Panc1 (cell line): ENCODE results near the gene HTR3B. TPM values are rescaled to one million over a fixed set of nuclear protein-coding genes. Genes with fewer than 3 reads are reported as not detected.

Experiments used
- ATAC-seq: fragments of 200-7000 bp; cut with Tn5 transposase; 2 replicates; pipeline ENCODE4 v1.9.1; 2020; ENCODE audit warnings: mild to moderate bottlenecking, moderate library complexity
- BruUV-seq: library from RNA; stranded (reverse); fragments of 400-500 nt; replicated peaks from 2 replicates; lab custom pipeline; 2021; lab: Mats Ljungman, UMichigan
- CTCF ChIA-PET: fragments of 300-600 bp; sonication (Branson Sonifier 250); formaldehyde crosslinking; loops from one replicate; lab custom pipeline; 2022; ENCODE audit warnings: antibody characterized with exemption; lab: Charles Lee
- POLR2A ChIA-PET: fragments of 300-600 bp; sonication (Branson Sonifier 250); formaldehyde crosslinking; loops from one replicate; lab custom pipeline; 2022; ENCODE audit warnings: antibody characterized with exemption; lab: Charles Lee
- DNase-seq: peaks from one replicate; pipeline ENCODE4 v3.0.0-alpha.2; 2010; ENCODE audit warnings: low read depth, low spot score
- H3K27ac ChIP-seq: 2 replicates; pipeline ENCODE4 v1.5.1; 2011; ENCODE audit warnings: mild to moderate bottlenecking, low read length, inconsistent platforms
- H3K27me3 ChIP-seq: fragments of 200-500 bp; sonication (Bioruptor generic); 2 replicates; pipeline ENCODE4 v1.6.0; 2014; ENCODE audit warnings: low read length, inconsistent platforms; ENCODE audit not compliant: control insufficient read depth, insufficient read depth
- H3K36me3 ChIP-seq: fragments of 200-500 bp; sonication (Bioruptor generic); 2 replicates; pipeline ENCODE4 v1.5.1; 2014; ENCODE audit warnings: inconsistent platforms, mild to moderate bottlenecking, low read length, moderate library complexity; ENCODE audit not compliant: control insufficient read depth, insufficient read depth
- H3K4me1 ChIP-seq: 2 replicates; pipeline ENCODE4 v1.5.1; 2011; ENCODE audit warnings: inconsistent platforms, mild to moderate bottlenecking, low read length, moderate library complexity; ENCODE audit not compliant: control insufficient read depth, insufficient read depth
- H3K4me3 ChIP-seq, 2 experiments: 2 replicates each; pipeline ENCODE4 v1.5.1; 2011 to 2012; ENCODE audit warnings: low read depth in 2 of 2, low read length in 2 of 2, mild to moderate bottlenecking in 2 of 2, inconsistent platforms in 1 of 2, moderate library complexity in 1 of 2
- H3K9me3 ChIP-seq: fragments of 200-500 bp; sonication (Bioruptor generic); 2 replicates; pipeline ENCODE4 v1.5.1; 2014; ENCODE audit warnings: low read depth, mild to moderate bottlenecking, inconsistent platforms, low read length, moderate library complexity; ENCODE audit not compliant: control insufficient read depth, insufficient read depth
- POLR2AphosphoS5 ChIP-seq: IDR thresholded peaks from 2 replicates; pipeline ENCODE4 v1.6.1; 2012; ENCODE audit warnings: mild to moderate bottlenecking, low read depth, low read length, moderate library complexity
- SIN3A ChIP-seq: IDR thresholded peaks from 2 replicates; pipeline ENCODE4 v1.6.1; 2012; ENCODE audit warnings: low read depth, mild to moderate bottlenecking, low read length, moderate library complexity, borderline replicate concordance; ENCODE audit not compliant: insufficient read depth
- TCF7L2 ChIP-seq: IDR thresholded peaks from 2 replicates; pipeline ENCODE4 v1.6.1; 2011; ENCODE audit warnings: mild to moderate bottlenecking, low read depth, low read length, inconsistent platforms
- in situ Hi-C: cut with HindIII; loops from 2 replicates; pipeline ENCODE4 v1.10.0; 2016; ENCODE audit warnings: low sequenced_read_pairs, low pct_unique_long_range_greater_than_20kb
- intact Hi-C: fragments of 100-400 bp; cut with micrococcal nuclease; formaldehyde crosslinking; loops from one replicate; pipeline ENCODE4 v1.10.0; 2022; ENCODE audit not compliant: unreplicated experiment
- total RNA-seq: library from RNA; stranded (reverse); gene quantifications from one replicate; pipeline ENCODE4 v1.2.1, GENCODE V29; 2021; ENCODE audit not compliant: unreplicated experiment
- TF ChIP-seq, protein P1 (sequence below): fragments of 450-650 bp; IDR thresholded peaks from 2 replicates; pipeline ENCODE4 v1.5.1; 2017; ENCODE audit warnings: mild to moderate bottlenecking
- TF ChIP-seq, protein P2 (sequence below), 2 experiments: IDR thresholded peaks; 2 replicates each; pipeline ENCODE4 v1.6.1; 2011 to 2012; ENCODE audit warnings: low read depth in 2 of 2, control low read depth in 1 of 2, low read length in 1 of 2, mild to moderate bottlenecking in 1 of 2, moderate library complexity in 1 of 2; ENCODE audit not compliant: insufficient read depth in 1 of 2

HTR3B gene
- total RNA-seq, 1 experiment from 2014 or later: not detected

DNA sequence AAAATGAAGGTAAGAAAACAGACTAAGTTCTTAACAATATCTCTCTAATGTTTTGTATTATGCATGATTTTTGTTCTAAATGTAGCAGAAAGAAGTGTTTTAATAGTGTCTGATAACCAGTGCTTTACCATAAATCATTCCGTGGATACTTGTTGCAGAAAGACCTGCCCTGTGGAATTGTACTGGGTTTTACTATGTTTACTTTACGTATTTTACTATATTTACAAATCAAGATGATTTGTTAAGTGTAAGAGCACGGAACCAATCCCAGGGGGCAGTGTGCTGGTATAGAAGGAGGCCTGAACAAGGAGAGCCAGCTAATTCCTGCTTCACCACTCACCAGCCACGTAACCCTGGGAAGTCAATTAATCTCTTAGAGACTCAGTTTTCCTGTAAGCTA is 1.4 kb downstream of the HTR3B start:
- H3K27me3 ChIP-seq: peaks cover 32% of the 10 kb centered on the region

DNA sequence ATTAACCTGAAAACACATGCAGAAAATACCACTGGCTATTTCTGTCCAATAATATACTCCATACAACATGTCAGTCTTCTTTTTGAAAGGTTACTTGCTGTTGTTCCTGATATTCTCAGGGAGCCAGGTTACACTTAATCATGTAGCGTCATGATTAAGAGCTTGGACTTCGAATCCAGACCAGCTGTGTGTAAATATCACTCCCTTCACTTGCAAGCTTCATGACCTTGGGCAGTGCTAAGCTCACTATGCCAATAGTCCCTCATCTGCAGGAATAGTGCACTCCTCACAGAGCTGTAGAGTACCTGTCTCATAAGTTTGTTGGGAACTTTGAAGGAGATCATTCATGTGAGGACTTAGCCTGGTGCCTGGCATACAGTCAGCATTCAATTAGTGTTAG is 1.9 kb downstream of the HTR3B start:
- ChIA-PET POLR2A (no interaction called here), CTCF (no interaction called here)
- BruUV-seq: no TSS peak
- Histone ChIP-seq H3K4me1 (peaks cover 10% of the 10 kb centered on the region), H3K36me3 (no peaks in the 10 kb centered on the region), H3K27ac (no peak overlapping the region), H3K27me3 (peaks cover 32% of the 10 kb centered on the region), H3K9me3 (no peaks in the 10 kb centered on the region), H3K4me3 (no peak overlapping the region)
- in situ Hi-C loops: no loop called here
- peak; percentile 62; the same call in 1 of the 2 replicates for ATAC-seq
- intact Hi-C loops: no loop called here
- no peak for DNase-seq
- TF ChIP-seq TCF7L2 (no peak), SIN3A (no peak), POLR2AphosphoS5 (no peak)
- TF ChIP-seq, protein P1, sequence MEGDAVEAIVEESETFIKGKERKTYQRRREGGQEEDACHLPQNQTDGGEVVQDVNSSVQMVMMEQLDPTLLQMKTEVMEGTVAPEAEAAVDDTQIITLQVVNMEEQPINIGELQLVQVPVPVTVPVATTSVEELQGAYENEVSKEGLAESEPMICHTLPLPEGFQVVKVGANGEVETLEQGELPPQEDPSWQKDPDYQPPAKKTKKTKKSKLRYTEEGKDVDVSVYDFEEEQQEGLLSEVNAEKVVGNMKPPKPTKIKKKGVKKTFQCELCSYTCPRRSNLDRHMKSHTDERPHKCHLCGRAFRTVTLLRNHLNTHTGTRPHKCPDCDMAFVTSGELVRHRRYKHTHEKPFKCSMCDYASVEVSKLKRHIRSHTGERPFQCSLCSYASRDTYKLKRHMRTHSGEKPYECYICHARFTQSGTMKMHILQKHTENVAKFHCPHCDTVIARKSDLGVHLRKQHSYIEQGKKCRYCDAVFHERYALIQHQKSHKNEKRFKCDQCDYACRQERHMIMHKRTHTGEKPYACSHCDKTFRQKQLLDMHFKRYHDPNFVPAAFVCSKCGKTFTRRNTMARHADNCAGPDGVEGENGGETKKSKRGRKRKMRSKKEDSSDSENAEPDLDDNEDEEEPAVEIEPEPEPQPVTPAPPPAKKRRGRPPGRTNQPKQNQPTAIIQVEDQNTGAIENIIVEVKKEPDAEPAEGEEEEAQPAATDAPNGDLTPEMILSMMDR: no peak
- TF ChIP-seq, protein P2, sequence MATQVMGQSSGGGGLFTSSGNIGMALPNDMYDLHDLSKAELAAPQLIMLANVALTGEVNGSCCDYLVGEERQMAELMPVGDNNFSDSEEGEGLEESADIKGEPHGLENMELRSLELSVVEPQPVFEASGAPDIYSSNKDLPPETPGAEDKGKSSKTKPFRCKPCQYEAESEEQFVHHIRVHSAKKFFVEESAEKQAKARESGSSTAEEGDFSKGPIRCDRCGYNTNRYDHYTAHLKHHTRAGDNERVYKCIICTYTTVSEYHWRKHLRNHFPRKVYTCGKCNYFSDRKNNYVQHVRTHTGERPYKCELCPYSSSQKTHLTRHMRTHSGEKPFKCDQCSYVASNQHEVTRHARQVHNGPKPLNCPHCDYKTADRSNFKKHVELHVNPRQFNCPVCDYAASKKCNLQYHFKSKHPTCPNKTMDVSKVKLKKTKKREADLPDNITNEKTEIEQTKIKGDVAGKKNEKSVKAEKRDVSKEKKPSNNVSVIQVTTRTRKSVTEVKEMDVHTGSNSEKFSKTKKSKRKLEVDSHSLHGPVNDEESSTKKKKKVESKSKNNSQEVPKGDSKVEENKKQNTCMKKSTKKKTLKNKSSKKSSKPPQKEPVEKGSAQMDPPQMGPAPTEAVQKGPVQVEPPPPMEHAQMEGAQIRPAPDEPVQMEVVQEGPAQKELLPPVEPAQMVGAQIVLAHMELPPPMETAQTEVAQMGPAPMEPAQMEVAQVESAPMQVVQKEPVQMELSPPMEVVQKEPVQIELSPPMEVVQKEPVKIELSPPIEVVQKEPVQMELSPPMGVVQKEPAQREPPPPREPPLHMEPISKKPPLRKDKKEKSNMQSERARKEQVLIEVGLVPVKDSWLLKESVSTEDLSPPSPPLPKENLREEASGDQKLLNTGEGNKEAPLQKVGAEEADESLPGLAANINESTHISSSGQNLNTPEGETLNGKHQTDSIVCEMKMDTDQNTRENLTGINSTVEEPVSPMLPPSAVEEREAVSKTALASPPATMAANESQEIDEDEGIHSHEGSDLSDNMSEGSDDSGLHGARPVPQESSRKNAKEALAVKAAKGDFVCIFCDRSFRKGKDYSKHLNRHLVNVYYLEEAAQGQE (IDR thresholded peaks at IDR 0.05; ENCODE audit: insufficient read depth in 1 of 2, low read depth in 2 of 2, low read length in 1 of 2): no peak

More for the DNA sequence above, 1.4 kb downstream of the HTR3B start:
- Histone ChIP-seq H3K9me3 (no peaks in the 10 kb centered on the region), H3K36me3 (no peaks in the 10 kb centered on the region), H3K27ac (no peak overlapping the region), H3K4me1 (peaks cover 10% of the 10 kb centered on the region), H3K4me3 (no peak overlapping the region)
- no peak for DNase-seq
- intact Hi-C loops (no loop called here), in situ Hi-C loops (no loop called here)
- no TSS peak for BruUV-seq
- ChIA-PET CTCF (interaction anchor here (0.5 kb wide), 1 partner anchor 277 kb away, joined by 3 read pairs; no protein-coding TSS in a partner anchor), POLR2A (no interaction called here)
- ATAC-seq: peak; percentile 83
- TF ChIP-seq, protein P1: peak; percentile 56
- TF ChIP-seq, protein P2 (IDR thresholded peaks at IDR 0.05; ENCODE audit: insufficient read depth in 1 of 2, low read depth in 2 of 2, low read length in 1 of 2): no peak
- TF ChIP-seq POLR2AphosphoS5 (no peak), TCF7L2 (no peak), SIN3A (no peak)
